H9 (cell line): ENCODE results near the gene SLC2A9. TPM values are rescaled to one million over a fixed set of nuclear protein-coding genes. Genes with fewer than 3 reads are reported as not detected.

Experiments
- DNase-seq: peaks from one replicate; pipeline ENCODE4 v3.0.0-alpha.2; 2017
- H2AFZ ChIP-seq: one replicate; pipeline ENCODE4 v1.6.1; 2013; ENCODE audit warnings: mild to moderate bottlenecking, low read length, control low read depth, moderate library complexity
- H2AK5ac ChIP-seq: 2 replicates; pipeline ENCODE4 v1.6.1; 2013; ENCODE audit warnings: low read length, control low read depth, mixed read lengths; ENCODE audit not compliant: insufficient read length
- H2BK120ac ChIP-seq: one replicate; pipeline ENCODE4 v1.6.1; 2013; ENCODE audit warnings: low read depth, mild to moderate bottlenecking, low read length, control low read depth, inconsistent platforms; ENCODE audit not compliant: poor library complexity, severe bottlenecking
- H2BK12ac ChIP-seq: 2 replicates; pipeline ENCODE4 v1.6.1; 2013; ENCODE audit warnings: low read length, control low read depth, mixed read lengths, low read depth; ENCODE audit not compliant: insufficient read length
- H2BK15ac ChIP-seq: 2 replicates; pipeline ENCODE4 v1.6.1; 2013; ENCODE audit warnings: low read depth, low read length, control low read depth
- H2BK20ac ChIP-seq: one replicate; pipeline ENCODE4 v1.6.1; 2013; ENCODE audit warnings: low read depth, mild to moderate bottlenecking, low read length, control low read depth, inconsistent platforms; ENCODE audit not compliant: poor library complexity, severe bottlenecking
- H2BK5ac ChIP-seq: 2 replicates; pipeline ENCODE4 v1.6.1; 2013; ENCODE audit warnings: low read length, control low read depth, mixed read lengths; ENCODE audit not compliant: insufficient read length
- H3K14ac ChIP-seq: 2 replicates; pipeline ENCODE4 v1.6.1; 2013; ENCODE audit warnings: low read length, control low read depth; ENCODE audit not compliant: insufficient read depth
- H3K18ac ChIP-seq: 2 replicates; pipeline ENCODE4 v1.6.1; 2013; ENCODE audit warnings: low read depth, mild to moderate bottlenecking, mixed read lengths, low read length, control low read depth; ENCODE audit not compliant: insufficient read length
- H3K23ac ChIP-seq: 2 replicates; pipeline ENCODE4 v1.6.1; 2013; ENCODE audit warnings: low read length, control low read depth, mixed read lengths, low read depth; ENCODE audit not compliant: insufficient read length
- H3K23me2 ChIP-seq: 2 replicates; pipeline ENCODE4 v1.6.1; 2013; ENCODE audit warnings: low read depth, mild to moderate bottlenecking, mixed read lengths, low read length, control low read depth; ENCODE audit not compliant: insufficient read length, poor library complexity, severe bottlenecking
- H3K27ac ChIP-seq: 2 replicates; pipeline ENCODE4 v1.5.1; 2013; ENCODE audit warnings: low read length, control low read depth, mixed read lengths, low read depth; ENCODE audit not compliant: insufficient read length
- H3K27me3 ChIP-seq: 2 replicates; pipeline ENCODE4 v1.6.1; 2013; ENCODE audit warnings: low read length, control low read depth, inconsistent platforms; ENCODE audit not compliant: insufficient read depth
- H3K4ac ChIP-seq: 2 replicates; pipeline ENCODE4 v1.6.1; 2013; ENCODE audit warnings: low read depth, mild to moderate bottlenecking, control low read depth, inconsistent platforms, low read length, moderate library complexity
- H3K4me1 ChIP-seq: 2 replicates; pipeline ENCODE4 v1.6.1; 2013; ENCODE audit warnings: low read length, control low read depth, inconsistent platforms; ENCODE audit not compliant: insufficient read depth
- H3K4me2 ChIP-seq: 2 replicates; pipeline ENCODE4 v1.6.1; 2013; ENCODE audit warnings: low read length, control low read depth, mixed read lengths; ENCODE audit not compliant: insufficient read length, insufficient read depth
- H3K56ac ChIP-seq: 2 replicates; pipeline ENCODE4 v1.6.1; 2013; ENCODE audit warnings: low read depth, mild to moderate bottlenecking, mixed read lengths, low read length, control low read depth; ENCODE audit not compliant: insufficient read length
- H3K79me1 ChIP-seq: 2 replicates; pipeline ENCODE4 v1.6.1; 2013; ENCODE audit warnings: low read depth, mild to moderate bottlenecking, moderate library complexity, low read length, control low read depth, inconsistent platforms; ENCODE audit not compliant: insufficient read depth, poor library complexity, severe bottlenecking
- H3K79me2 ChIP-seq: 2 replicates; pipeline ENCODE4 v1.6.1; 2013; ENCODE audit warnings: low read length, control low read depth, inconsistent platforms; ENCODE audit not compliant: insufficient read depth
- H3K9ac ChIP-seq: 2 replicates; pipeline ENCODE4 v1.6.1; 2013; ENCODE audit warnings: low read length, control low read depth, mixed read lengths; ENCODE audit not compliant: insufficient read length; ENCODE audit errors: extremely low read depth
- H3K9me3 ChIP-seq: one replicate; pipeline ENCODE4 v1.6.1; 2013; ENCODE audit warnings: low read depth, low read length, inconsistent platforms; ENCODE audit not compliant: control insufficient read depth
- H3T11ph ChIP-seq: one replicate; pipeline ENCODE4 v1.6.1; 2013; ENCODE audit warnings: mild to moderate bottlenecking, low read length, control low read depth, inconsistent platforms
- H4K20me1 ChIP-seq: one replicate; pipeline ENCODE4 v1.6.1; 2013; ENCODE audit not compliant: control insufficient read depth, insufficient read length, insufficient read depth
- H4K5ac ChIP-seq: 2 replicates; pipeline ENCODE4 v1.6.1; 2013; ENCODE audit warnings: low read depth, mild to moderate bottlenecking, mixed read lengths, low read length, control low read depth; ENCODE audit not compliant: insufficient read length
- H4K8ac ChIP-seq: replicated peaks from 2 replicates; pipeline ENCODE4 v1.6.1; 2013; ENCODE audit warnings: low read length, control low read depth, mixed read lengths, low read depth; ENCODE audit not compliant: insufficient read length
- H4K91ac ChIP-seq: 2 replicates; pipeline ENCODE4 v1.6.1; 2013; ENCODE audit warnings: low read depth, mild to moderate bottlenecking, moderate library complexity, mixed read lengths, low read length, control low read depth; ENCODE audit not compliant: insufficient read length
- H3K27ac Mint-ChIP-seq, 3 experiments: 2 replicates in 2 of 3; 3 replicates in 1 of 3; pipeline ENCODE4 v1.8.0; 2020 to 2021; ENCODE audit warnings: mixed read lengths in 3 of 3, mild to moderate bottlenecking in 1 of 3, moderate library complexity in 1 of 3
- H3K27me3 Mint-ChIP-seq: 2 replicates; pipeline ENCODE4 v1.8.0; 2021; ENCODE audit warnings: low read depth, mild to moderate bottlenecking, moderate library complexity, mixed read lengths
- H3K36me3 Mint-ChIP-seq, 3 experiments: 2 replicates in 2 of 3; 3 replicates in 1 of 3; pipeline ENCODE4 v1.8.0; 2020 to 2021; ENCODE audit warnings: low read depth in 3 of 3, mixed read lengths in 3 of 3; ENCODE audit not compliant: insufficient read depth in 1 of 3
- H3K4me1 Mint-ChIP-seq, 2 experiments: 2 replicates each; pipeline ENCODE4 v1.8.0; 2020; ENCODE audit warnings: mixed read lengths in 2 of 2
- H3K4me3 Mint-ChIP-seq, 2 experiments: 2 replicates in 1 of 2; 3 replicates in 1 of 2; pipeline ENCODE4 v1.8.0; 2020 to 2021; ENCODE audit warnings: mild to moderate bottlenecking in 2 of 2, mixed read lengths in 2 of 2, moderate library complexity in 1 of 2
- H3K9me3 Mint-ChIP-seq, 2 experiments: 2 replicates in 1 of 2; 3 replicates in 1 of 2; pipeline ENCODE4 v1.8.0; 2020; ENCODE audit warnings: mild to moderate bottlenecking in 2 of 2, mixed read lengths in 2 of 2, moderate library complexity in 1 of 2
- WGBS: extraction: QIAGEN DNeasy Blood & Tissue Kit; methylation state at CpG from one replicate; pipeline ENCODE4 v1.1.7; 2013; ENCODE audit warnings: missing lambda C conversion rate, low lambda C conversion rate, mixed read lengths; ENCODE audit not compliant: insufficient read length; ENCODE audit errors: extremely low coverage; 5-methylcytosine and 5-hydroxymethylcytosine counted together
- total RNA-seq: library from RNA; stranded (reverse); gene quantifications from 2 replicates; pipeline ENCODE4 v1.2.1, GENCODE V29; 2021
- TF ChIP-seq, protein P1 (sequence below): fragments of 200-600 bp; sonication (generic); conservative IDR thresholded peaks from 3 replicates; pipeline ENCODE4 v1.8.0; 2021; ENCODE audit warnings: antibody characterized with exemption, mild to moderate bottlenecking

SLC2A9 gene
- total RNA-seq, 1 experiment from 2014 or later = 0.79 TPM

DNA sequence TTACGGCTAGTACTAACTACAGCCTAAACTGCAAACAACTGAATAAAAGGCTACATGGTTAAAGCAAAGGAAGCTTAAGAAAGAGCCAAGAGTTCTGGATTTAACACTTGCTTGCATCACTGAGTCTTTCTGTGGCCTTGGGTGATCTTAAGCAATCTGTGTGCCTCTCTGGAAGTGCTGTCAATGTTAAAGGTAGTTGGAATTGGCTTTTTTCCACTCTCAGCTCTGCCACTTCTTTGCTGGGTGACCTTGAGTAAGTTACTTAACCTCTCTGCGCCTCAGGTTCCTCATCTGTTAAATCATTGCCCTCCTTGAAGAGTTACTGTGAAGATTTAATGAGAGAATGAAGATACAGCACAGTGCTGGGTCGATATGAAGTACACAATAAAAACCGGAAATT lies 15.7 kb downstream of the SLC2A9 start:
- no peak overlapping the region for H3K4me3 Mint-ChIP-seq
- no peaks in the 10 kb centered on the region; the same call in none of the 2 replicates for H3K27me3 Mint-ChIP-seq
- H3K79me1 ChIP-seq = no peaks in the 10 kb centered on the region

More for the DNA sequence above, 15.7 kb downstream of the SLC2A9 start:
- no peaks in the 10 kb centered on the region for H4K20me1 ChIP-seq
- no peak overlapping the region for H4K91ac ChIP-seq
- H3K36me3 Mint-ChIP-seq = no peaks in the 10 kb centered on the region
- DNase-seq = no peak
- H2BK12ac ChIP-seq = no peak overlapping the region
- H2BK20ac ChIP-seq = no peak overlapping the region
- H3K4me2 ChIP-seq = no peak overlapping the region
- no peak overlapping the region for H3K27ac Mint-ChIP-seq
- H3K23ac ChIP-seq = no peak overlapping the region
- no peak overlapping the region for H2BK15ac ChIP-seq
- no peak overlapping the region for H3K18ac ChIP-seq
- H3K79me2 ChIP-seq = no peaks in the 10 kb centered on the region
- H3K4ac ChIP-seq = no peak overlapping the region
- no peak overlapping the region for H2BK5ac ChIP-seq
- H3K14ac ChIP-seq = no peak overlapping the region
- WGBS = no CpG with 5 or more reads among the region's 4 CpGs
- no peak overlapping the region for H2BK120ac ChIP-seq
- no peaks in the 10 kb centered on the region for H3K23me2 ChIP-seq
- no peak overlapping the region for H3T11ph ChIP-seq
- H3K9ac ChIP-seq = no peak overlapping the region
- TF ChIP-seq, protein P1, sequence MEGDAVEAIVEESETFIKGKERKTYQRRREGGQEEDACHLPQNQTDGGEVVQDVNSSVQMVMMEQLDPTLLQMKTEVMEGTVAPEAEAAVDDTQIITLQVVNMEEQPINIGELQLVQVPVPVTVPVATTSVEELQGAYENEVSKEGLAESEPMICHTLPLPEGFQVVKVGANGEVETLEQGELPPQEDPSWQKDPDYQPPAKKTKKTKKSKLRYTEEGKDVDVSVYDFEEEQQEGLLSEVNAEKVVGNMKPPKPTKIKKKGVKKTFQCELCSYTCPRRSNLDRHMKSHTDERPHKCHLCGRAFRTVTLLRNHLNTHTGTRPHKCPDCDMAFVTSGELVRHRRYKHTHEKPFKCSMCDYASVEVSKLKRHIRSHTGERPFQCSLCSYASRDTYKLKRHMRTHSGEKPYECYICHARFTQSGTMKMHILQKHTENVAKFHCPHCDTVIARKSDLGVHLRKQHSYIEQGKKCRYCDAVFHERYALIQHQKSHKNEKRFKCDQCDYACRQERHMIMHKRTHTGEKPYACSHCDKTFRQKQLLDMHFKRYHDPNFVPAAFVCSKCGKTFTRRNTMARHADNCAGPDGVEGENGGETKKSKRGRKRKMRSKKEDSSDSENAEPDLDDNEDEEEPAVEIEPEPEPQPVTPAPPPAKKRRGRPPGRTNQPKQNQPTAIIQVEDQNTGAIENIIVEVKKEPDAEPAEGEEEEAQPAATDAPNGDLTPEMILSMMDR = no peak
- H3K56ac ChIP-seq = no peak overlapping the region
- H3K4me1 Mint-ChIP-seq = peaks cover 7 to 11% of the 10 kb centered on the region in 2 experiments; a peak in 3 of 4 replicates
- H3K9me3 ChIP-seq = no peaks in the 10 kb centered on the region
- H4K5ac ChIP-seq = no peak overlapping the region
- H3K4me1 ChIP-seq = no peaks in the 10 kb centered on the region
- H3K27ac ChIP-seq = no peak overlapping the region
- H2AK5ac ChIP-seq = no peak overlapping the region
- no peak overlapping the region for H4K8ac ChIP-seq
- no peaks in the 10 kb centered on the region for H3K27me3 ChIP-seq
- H3K9me3 Mint-ChIP-seq = no peaks in the 10 kb centered on the region
- H2AFZ ChIP-seq = no peak overlapping the region
